HG03280 (cell line): ENCODE measurements around the gene CCDC30.

Source experiments
- ATAC-seq: cut with Tn5 transposase; IDR thresholded peaks from one replicate; pipeline ENCODE4 v1.9.1; 2021; ENCODE audit warnings: mild to moderate bottlenecking, moderate library complexity; ENCODE audit not compliant: unreplicated experiment

Gene CCDC30

DNA sequence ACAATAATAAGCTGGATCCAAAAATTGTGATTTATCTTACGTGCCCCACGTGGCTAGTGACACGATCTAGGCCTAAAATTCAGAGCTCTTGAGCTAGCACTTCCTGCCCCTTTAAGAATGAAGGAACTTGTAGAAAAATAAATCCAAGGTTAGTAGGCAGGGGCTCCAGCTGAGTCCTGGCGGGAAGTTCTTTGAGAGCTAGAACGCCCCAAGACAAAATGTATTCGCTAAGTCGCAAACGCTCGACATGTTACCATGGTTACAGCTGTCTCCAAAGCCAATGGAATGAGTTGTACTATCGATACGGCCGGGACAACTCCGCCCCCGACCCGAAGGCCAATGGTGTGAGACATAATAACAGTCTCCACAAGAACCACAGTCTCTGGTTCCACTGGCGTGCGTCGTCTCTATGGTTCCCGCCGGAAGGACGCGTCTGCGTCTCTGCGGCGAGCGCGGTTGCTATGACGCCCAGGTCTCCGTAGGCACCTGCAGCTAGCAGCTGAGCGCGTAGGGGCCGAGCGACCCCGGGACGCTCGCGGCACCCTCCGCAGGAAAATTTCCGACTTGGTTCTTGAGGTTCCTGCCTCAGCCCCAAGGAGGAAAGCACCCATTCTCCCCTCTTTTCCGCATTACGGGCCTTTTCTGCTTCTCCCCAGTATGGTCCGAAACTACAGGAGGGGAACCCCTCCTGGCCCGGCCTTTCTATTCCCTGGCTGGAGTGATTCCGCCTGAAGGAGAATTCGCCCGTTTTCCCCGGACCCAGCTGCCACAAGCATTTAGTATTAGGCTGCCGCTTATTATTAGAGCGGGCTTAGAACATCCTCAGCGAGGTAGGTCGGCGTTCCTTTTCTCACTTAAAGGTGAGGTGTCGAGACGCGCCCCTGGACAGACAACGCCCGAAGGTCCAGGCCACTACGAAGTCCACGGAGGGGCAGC, at the start of gene CCDC30:
CCDC30 (plus strand) TSS at position 459 of the 936 bp plus-strand sequence. CDS start 17,266 bp downstream, outside the sequence.
- ATAC-seq, result peak; percentile 98

DNA sequence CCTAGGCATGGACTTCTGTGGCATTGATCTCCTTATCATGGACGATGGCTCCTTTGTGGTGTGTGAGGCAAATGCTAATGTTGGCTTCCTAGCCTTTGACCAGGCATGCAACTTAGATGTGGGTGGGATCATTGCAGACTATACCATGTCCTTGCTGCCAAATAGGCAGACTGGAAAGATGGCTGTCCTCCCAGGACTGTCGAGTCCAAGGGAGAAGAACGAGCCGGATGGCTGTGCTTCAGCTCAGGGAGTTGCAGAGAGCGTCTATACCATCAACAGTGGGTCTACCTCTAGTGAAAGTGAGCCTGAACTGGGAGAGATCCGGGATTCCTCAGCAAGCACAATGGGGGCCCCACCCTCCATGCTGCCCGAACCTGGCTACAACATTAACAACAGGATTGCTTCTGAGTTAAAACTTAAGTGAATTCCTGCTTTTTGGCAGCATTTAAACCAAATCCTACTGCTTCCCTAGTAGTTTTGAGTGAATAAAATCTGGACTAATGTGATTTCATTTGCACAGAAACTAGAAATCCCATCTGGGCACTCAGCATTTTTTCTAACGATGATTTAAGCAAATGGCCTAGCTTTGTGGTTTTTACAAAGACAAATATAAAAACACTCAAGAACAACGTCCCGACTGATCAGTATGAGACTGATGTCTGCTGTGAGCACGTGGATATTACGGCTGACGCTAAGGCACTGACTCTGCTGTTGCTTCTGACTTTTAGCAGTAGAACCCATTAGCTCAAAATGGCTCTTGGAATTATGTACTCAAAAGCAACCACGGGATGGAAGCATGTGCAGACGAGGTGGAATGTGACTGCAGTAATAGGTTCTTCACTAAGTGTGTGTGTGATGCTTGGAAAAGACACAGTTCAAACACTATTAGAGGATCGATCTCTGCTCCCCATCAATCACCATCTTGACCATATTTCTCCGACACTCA, 48.3 kb upstream of the CCDC30 start:
- no peak for ATAC-seq

DNA sequence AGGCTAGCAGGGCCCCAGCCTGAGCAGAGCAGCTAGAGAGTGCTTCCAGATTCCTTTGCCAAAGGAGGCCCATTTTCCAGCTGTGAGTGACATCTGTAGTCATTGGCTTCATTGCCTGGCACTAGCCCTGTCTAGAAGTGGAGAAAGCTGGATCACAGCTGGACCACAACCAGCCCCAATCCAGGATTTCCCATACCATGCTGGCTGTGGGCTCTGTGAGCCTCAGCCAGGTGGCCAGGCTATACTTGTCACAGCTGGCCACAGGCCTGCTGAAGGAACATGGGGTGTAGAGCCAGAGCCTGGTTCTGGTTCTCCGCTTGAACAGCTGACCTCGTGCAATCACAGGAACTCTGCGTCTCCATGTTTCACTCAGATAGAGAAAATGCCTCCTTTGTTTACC, 45.9 kb upstream of the CCDC30 start:
- ATAC-seq, result no peak

DNA sequence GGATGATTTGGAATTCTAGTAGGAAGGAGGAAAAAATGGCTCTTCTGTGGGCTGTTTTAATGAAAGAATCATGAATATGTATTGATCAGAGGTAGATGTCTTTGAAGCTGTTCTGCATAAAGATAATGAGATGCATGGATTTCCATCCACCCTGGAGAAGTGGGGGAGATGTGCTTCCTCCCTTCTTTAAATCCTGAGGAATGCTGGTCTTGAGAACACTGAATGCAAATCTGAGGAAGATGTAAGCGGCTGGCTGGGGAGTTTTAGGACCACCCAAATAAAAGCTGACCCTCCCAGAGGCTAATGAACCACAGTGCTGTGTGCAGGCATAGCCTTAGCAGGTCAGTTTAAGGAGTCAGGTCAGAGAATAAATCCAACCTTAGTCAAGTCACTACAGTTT, 44.6 kb upstream of the CCDC30 start:
- no peak for ATAC-seq

DNA sequence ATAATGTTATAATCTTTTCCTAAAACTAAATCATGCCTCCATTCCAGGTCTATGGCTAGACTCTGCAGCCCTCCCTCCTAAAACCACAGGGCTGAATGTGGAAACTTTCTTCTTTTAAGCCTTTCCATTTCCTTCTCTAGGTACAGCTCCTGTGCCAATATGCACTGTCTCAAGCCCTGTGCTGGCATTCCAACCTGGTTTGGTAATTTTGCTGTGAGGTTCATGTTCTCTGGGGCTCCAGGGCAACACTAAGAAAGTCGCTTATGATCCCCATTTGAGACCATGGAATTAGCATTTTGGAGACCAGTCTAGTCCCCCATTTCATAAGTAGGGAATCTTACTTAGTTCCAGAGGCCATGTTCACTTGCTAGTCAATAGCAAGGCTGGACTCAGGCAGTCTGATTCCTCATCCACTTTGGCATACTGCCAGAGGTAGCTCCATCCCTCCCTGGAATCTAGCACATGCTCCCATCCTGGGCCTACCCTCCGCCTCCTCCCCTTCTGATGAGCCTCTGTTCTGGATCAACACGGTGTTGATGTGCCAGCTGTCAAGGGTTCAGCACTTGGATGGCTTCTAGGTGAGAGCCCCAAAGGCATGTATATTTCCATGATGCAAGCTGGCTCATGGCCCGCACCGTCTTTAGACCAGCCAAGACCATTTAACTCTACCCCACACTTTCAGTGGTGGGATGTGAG, 43.8 kb upstream of the CCDC30 start:
- ATAC-seq, result no peak

DNA sequence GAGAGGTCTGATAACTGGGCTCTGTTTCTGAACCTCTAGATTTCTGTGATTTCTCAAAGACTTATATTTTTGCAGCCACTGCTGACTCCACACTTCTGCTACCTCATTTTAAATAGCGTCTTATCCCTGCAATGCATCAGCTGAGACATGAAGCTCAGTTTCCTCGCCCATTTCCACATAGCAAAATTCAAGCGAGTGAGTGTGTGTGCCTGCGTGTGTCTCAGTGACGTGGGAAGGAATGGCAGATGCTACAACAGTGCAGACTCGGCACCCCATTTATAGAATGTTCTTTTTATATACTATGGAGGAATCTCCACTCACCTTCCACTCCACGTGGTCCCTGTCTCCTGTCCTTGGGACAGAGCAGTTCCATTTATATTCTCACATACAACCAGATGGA, 43.0 kb upstream of the CCDC30 start:
- no peak for ATAC-seq

DNA sequence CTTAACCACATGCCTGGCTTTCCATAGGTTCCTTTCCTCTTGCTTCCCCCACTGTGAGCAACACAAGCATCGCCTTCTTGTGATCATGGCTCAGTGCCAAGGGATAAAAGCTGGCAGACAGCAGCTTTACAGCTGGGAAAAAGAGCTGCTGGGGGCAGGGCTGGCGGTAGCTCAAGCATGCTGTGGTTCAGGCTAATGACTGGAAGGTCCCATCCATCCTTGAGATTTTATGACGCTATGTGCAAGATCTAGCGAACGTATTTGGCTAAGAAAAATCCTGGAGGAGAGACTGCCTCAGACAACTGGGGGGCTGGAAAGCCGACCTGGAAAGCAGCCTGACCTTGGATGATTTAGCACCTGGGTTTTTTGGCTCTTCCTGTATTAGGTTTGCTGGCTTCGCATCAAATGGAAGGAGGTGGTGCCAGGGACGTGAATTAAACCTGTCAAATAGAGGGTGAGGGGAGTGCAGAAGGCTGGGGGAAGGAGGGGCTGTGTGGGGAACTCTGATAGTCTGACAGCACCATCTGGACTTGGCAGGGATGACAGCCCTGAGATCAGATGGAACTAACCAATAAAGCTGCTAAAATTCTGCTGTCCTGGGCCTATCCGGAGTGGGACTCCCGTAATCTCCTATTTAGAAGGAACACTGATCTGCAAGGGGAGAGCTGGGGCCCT, 42.0 kb upstream of the CCDC30 start:
- no peak for ATAC-seq

DNA sequence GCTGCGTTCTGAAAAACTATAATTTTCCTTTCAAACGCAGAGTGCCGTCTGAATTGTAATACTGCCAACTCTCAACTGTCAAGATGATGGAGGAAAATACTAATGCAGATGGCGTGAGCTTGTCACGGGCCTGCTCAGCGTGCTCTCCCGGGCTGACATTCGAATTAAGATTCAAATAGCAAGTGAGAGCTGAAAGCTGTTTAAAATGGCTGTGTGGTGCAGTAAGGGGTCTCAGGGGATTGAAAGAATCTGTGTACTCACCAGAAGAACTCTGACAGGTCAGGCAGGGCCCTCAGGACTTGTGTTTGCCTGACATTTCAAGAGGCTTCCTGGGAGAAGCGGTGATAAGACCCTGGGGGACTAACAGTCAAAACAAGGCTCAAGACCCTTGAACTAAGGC, 40.3 kb upstream of the CCDC30 start:
- ATAC-seq, result no peak

DNA sequence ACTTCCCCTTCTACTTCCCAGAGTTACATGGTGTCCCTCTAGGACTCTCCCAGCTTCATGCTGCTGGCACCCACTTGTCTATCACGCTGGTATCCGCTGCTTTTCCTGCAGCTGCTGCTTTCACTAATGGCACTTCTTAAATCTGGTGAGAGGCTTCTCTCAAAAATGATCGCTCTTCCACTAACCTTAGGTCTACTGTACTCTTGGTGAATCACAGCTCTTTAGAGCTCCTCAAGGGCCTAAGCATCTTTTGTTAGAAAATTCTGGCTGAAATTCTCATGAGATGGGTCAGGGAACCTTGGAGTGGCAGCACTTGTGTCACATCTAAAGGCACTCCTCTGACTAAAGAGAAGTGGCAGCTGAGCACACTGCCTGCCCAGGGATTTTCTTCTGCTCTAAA, 39.4 kb upstream of the CCDC30 start:
- ATAC-seq, result no peak

DNA sequence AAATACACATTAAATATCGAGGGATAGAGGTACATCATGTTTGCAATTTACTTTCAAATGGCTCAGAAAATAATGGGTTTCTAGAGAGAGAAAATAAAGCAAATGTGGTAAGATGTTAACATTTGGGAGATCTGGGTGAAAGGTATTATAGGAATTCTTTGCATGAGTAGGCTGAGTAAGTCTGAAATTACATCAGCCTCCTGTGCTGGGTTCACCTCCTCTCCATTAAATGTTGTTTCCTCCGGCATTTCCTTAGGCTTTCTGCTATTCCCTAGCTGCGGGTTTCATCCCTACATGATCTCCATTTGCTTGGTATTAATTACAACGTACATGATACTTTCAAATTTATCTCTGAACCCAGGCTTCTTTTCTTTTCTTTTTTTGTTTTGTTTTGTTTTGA, 38.9 kb upstream of the CCDC30 start:
- ATAC-seq, result no peak

DNA sequence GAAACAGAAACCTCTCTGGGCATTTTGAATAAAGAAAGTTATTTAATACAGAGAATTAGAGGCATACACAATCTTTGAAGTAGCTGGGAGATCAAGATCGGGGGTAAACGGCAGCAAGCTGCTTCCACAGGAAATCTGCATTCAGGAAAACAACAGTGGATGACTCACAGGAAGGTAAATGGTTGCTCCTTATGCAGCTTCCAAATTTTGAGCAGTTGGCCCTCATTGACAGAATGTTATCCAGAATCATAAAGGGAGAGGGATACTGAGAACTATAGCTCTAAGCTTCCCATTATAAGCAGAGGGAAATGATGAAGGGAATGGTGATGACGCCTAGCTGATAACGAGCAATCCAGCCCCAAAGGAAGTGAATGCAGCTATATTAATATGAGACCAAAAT, 35.8 kb upstream of the CCDC30 start:
- ATAC-seq, result no peak

DNA sequence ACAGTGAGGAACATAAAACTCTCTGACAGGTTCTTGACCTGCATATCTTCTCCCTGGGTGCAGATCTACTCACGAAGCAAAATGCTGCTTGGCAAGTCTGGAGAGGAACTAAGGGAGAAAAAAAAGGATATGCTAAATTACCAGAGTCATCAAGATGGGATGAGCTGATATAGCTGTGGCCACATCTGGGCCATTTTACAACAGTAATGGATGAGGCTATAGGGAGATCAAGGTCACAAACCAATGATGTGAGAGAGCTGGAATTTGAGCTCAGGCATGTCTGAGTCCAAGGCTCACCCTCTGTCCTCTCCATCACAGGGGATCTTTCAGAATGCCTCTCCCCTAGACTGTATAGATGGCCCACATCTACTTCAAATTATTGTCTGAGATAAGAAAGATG, 33.5 kb upstream of the CCDC30 start:
- no peak for ATAC-seq

DNA sequence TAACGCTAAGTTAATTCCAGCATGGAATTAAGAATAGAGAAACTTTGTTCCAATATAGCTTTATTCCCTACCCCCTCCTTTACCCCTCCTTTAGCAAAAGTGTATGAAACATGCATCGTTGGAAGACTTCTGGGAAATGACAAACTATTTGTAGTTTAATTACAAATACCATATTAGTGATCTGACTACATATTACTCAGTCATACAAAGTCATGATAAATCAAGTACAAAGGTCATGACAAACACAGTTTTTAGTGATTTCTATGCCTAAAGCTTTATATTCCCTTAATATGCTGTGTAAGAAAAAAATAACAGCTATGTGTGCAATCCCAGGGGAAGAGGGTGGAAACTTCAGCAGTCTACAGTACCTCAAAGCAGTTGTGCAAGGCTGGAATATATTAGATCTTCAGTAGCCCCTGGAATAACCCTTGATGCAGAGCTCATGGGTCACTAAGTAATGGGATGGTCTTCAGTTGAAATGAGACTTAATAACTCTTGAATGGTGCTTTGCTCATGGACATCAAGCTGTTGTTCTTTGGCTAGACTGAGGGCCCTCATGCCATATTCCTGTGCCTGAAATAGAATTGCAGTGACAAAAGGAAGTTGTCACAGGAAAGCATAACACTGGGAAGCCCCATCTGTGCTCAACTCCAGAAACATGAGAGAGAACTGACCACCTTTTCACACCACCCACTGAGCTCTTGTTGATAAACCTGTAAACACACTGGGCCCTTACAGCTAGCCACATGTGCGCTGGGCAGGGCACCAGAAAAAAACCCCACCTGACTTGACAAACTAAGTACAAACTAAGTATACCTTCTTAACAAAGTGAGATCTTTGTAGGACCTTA, 32.6 kb upstream of the CCDC30 start:
- no peak for ATAC-seq

DNA sequence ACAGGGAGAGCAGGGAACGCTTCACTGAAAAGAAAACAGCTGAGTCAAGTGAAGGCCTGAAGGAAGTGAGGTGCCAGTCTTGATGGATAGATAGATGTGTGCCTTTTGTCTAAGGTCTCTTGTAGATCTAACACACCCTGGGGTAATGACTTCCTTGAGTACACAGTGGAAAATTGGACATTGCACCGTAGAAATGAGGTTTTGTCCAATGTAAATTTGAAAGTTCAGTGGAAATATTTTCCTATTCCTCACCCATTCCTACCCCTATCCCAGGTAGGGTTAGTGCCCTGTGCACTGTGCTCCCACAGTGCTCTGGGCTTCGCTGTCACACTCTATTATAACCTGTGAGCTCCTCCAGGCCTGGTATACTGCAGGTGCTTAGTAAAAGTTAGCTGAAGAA, 31.6 kb upstream of the CCDC30 start:
- no peak for ATAC-seq

DNA sequence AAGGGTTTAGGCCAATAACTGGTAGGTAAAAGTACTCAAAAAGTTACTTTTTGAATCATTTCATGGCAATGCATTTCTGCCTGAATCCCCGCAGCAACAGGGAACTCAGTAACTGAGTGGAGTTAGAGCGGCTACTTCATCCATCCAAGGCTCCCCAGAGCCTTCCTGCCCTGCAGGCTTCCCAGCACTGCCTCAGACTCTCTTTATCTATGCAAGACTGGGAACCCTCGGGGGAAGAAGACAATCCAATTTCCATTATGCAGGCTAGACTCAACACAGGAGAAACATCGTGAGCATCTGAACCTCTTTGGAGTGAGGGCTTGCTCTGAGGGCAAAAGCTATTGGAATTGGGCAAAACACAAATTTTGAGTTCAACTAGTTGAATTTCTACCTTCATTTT, 30.4 kb upstream of the CCDC30 start:
- ATAC-seq, result no peak

DNA sequence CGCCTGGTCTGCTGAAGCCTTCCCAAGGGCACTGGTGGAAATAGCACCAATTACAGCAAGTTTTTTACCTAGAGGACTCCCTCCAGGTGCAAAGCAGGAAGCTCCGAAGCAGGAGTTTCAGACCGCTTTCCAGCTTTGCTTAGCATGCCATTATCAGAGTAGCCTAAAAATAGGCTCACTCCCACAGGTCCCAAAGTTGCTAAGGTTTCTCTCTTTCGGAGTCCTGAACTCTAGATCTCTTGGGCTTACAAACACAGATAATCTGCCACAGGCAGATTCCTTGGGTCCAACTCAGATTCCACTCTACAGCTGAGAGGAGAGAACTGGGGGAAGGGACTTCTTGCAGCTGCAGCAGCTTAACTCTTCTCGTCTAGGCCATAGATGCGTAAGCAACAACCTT, 29.7 kb upstream of the CCDC30 start:
- ATAC-seq, result no peak

DNA sequence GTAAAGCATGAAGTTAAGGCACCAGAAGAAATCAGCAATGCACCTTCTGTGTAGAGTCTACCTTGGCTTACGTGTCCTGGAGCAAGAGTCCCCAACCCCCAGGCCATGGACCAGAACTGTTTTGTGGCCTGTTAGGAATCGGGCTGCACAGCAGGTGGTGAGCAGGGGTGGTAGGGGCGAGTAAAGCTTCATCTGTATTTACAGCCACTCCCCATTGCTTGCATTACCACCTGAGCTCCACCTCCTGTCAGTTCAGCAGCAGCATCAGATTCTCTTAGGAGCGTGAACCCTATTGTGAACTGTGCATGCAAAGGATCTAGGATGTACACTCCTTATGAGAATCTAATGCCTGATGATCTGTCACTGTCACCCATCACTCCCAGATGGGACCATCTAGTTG, 28.7 kb upstream of the CCDC30 start:
- no peak for ATAC-seq

DNA sequence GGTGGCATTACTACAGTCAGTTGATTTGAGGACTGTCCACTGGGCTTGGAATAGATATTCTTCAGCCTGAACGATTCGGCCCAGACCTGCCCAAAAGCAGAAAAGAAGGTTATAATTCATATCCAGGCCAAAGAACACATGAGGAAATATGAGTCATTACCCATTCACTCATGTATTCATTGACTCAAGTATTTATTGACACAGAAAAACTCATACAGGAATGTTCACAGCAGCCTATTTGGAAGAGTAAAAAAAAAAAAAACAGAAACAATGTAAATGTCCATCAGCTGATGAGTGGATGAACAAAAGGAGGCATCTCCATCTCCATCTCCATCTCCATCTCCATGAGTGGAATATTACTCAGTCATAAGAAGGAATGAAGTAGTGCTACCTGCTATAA, 23.1 kb upstream of the CCDC30 start:
- no peak for ATAC-seq

DNA sequence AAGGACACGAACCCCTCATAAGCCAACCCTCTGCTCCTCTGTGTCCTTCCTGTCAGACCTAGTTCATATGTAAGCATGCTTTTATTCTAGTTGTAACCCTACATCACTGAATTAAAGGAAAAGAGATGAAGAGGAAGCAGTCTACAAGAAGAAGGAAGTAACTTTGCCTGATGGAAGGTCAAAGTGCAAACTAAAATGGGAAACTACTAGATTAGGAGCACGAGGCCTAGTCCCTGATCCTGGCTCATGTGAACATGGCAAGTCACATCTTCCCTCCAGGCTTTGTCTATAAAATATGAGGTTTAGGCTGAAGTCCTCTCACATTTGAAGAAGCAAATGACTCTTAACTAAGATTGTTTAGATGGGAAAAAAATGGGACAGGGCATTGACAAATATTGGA, 20.4 kb upstream of the CCDC30 start:
- ATAC-seq, result no peak

DNA sequence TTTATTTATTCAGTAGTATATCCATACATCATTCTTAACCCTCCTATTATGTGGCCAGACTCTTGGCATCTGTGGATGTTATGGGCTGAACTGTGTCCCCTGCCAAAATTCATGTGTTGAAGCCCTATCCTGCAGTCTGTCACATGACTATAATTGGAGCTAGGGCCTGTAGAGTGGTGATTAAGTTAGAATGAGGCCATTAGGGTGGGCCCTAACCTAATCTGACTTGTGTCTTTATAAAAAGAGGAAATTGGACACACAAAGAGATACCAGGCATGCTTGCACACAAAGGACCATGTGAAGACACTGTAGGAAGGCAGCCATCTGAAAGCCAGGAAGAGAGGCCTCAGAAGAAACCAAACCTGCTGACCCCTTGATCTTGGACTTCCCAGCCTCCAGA, 13.8 kb upstream of the CCDC30 start:
- no peak for ATAC-seq
